ENCODE results near the gene CDH20. TPM values are rescaled to one million over a fixed set of nuclear protein-coding genes. Genes with fewer than 3 reads are reported as not detected.

Gene CDH20
- polyA plus RNA-seq, 2 of the 4 experiments (the other 2 are of a cell fraction), result not detected

- TF ChIP-seq KDM1A (IDR thresholded peaks at IDR 0.05; ENCODE audit: low read depth) (no peak), ZFP36 (IDR thresholded peaks at IDR 0.05; ENCODE audit: borderline replicate concordance, partially characterized antibody) (no peak), ELK1 (IDR thresholded peaks at IDR 0.05; ENCODE audit: low read depth, low read length) (no peak), ATOH8 (CRISPR knock-in tag; IDR thresholded peaks at IDR 0.05; ENCODE audit: low read depth) (no peak), NR3C1 (IDR thresholded peaks at IDR 0.05) (no peak), HMGXB4 (CRISPR knock-in tag; IDR thresholded peaks at IDR 0.05; ENCODE audit: borderline replicate concordance) (no peak), NFE2L2 (conservative IDR thresholded peaks at IDR 0.05; ENCODE audit: low read length) (no peak), BHLHE40 (IDR thresholded peaks at IDR 0.05; ENCODE audit: low read depth, low read length) (no peak)
- DNase-seq (ENCODE audit: low read depth in 1 of 2, low spot score in 1 of 2), result no peak
- Histone ChIP-seq H3K4me2 (no peak overlapping the region), H3K9me3 (no peaks in the 10 kb centered on the region), H3K4me1 (no peaks in the 10 kb centered on the region), H3K27ac (no peak overlapping the region), H3K4me3 (no peak overlapping the region)
- CTCF ChIA-PET, result no interaction called here
- no peak for FAIRE-seq
- POLR2A ChIA-PET, result no interaction called here
- 4% methylated on average over 2 of the region's 2 CpGs for WGBS (ENCODE audit: missing lambda C conversion rate)
- no peak for ATAC-seq
Measured at GRCh38 chr18:61542596-61542995, 209.4 kb downstream of the CDH20 start.

GRCh38 chr18:61543518-61543917, 210.3 kb downstream of the CDH20 start:
- Histone ChIP-seq H3K4me3 (no peak overlapping the region), H3K4me1 (no peaks in the 10 kb centered on the region), H3K27ac (no peak overlapping the region), H3K4me2 (no peak overlapping the region), H3K9me3 (no peaks in the 10 kb centered on the region)
- POLR2A ChIA-PET, result no interaction called here
- TF ChIP-seq HES2 (IDR thresholded peaks at IDR 0.05), result no peak
- no peak for DNase-seq (ENCODE audit: low read depth in 1 of 2, low spot score in 1 of 2)
- 0% methylated on average over 1 of the region's 1 CpG for WGBS (ENCODE audit: missing lambda C conversion rate)
- ATAC-seq, result no peak
- CTCF ChIA-PET, result no interaction called here
- no peak for FAIRE-seq

GRCh38 chr18:61544178-61544577, 210.9 kb downstream of the CDH20 start:
- no peak overlapping the region for H3K27ac ChIP-seq
- no peaks in the 10 kb centered on the region for H3K4me1 ChIP-seq
- 29% methylated on average over 4 of the region's 10 CpGs for WGBS (ENCODE audit: missing lambda C conversion rate)
- no peak overlapping the region for H3K4me3 ChIP-seq
- CTCF ChIA-PET, result no interaction called here
- FAIRE-seq, result no peak
- TF ChIP-seq USF2 (IDR thresholded peaks at IDR 0.05) (no peak), E2F6 (IDR thresholded peaks at IDR 0.05; ENCODE audit: borderline replicate concordance, low read depth) (no peak), PBX3 (IDR thresholded peaks at IDR 0.05) (no peak), MAX (IDR thresholded peaks at IDR 0.05) (no peak), POLR2A (IDR thresholded peaks at IDR 0.05; ENCODE audit: low read length) (no peak), FOXS1 (CRISPR knock-in tag; IDR thresholded peaks at IDR 0.05) (no peak), TP53 (CRISPR knock-in tag; IDR thresholded peaks at IDR 0.05) (no peak)
- no peaks in the 10 kb centered on the region for H3K9me3 ChIP-seq
- POLR2A ChIA-PET, result no interaction called here
- no peak for DNase-seq (ENCODE audit: low read depth in 1 of 2, low spot score in 1 of 2)
- no peak for ATAC-seq
- H3K4me2 ChIP-seq, result no peak overlapping the region

Measured in A549 (cell line).